NCI-H187 treated with DMSO at 0.1 percent for 48 hours (cell line): ENCODE measurements around the gene ARHGAP24.
A peak's percentile ranks its signal among the peaks of the same experiment; 100 is the strongest.
"Not testable (repeated sequence)": the region's sequence is repeated elsewhere in the genome, so short reads cannot be mapped to it uniquely, and the experiment has no call there.

Experiments used
- DNase-seq: peaks from one replicate; lab custom pipeline; 2025; lab: John Stamatoyannopoulos, UW

Gene ARHGAP24

GRCh38 chr4:86015412-86016350 lies 540.7 kb downstream of the ARHGAP24 start:
- DNase-seq, result no peak

GRCh38 chr4:86019362-86019761 lies 544.4 kb downstream of the ARHGAP24 start:
- DNase-seq, result no peak

GRCh38 chr4:86019906-86020305 lies 545.0 kb downstream of the ARHGAP24 start:
- no peak for DNase-seq

- DNase-seq, result not testable (repeated sequence)
These were observed 546.7 kb downstream of the ARHGAP24 start for GRCh38 chr4:86021671-86022070.

DNA sequence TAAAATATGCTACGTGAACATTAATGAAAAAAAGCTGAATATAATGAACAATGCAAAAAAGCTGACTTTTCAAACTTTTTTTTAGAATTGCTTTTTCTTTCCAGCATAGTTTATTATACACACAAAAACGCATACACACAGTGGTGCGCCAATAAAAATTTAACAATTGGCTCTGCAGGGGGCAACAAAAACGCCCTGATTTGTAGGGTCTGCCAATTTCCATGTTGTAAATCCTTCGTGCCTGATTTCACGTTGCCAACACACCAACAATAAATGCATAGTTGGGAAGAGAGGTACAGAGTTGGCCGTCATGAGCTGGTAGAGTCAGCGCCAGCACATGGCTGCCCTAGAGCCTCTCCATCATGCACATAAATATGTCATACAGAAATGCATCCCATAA lies 551.8 kb downstream of the ARHGAP24 start:
- DNase-seq, result no peak

- no peak for DNase-seq
These were observed 557.0 kb downstream of the ARHGAP24 start for GRCh38 chr4:86031927-86032326.

GRCh38 chr4:86032476-86033022 lies 557.6 kb downstream of the ARHGAP24 start:
- DNase-seq, result no peak

GRCh38 chr4:86033171-86033570 lies 558.2 kb downstream of the ARHGAP24 start:
- no peak for DNase-seq

- DNase-seq, result no peak
These were observed 559.7 kb downstream of the ARHGAP24 start for GRCh38 chr4:86034616-86035015.

GRCh38 chr4:86035688-86036087 lies 560.7 kb downstream of the ARHGAP24 start:
- no peak for DNase-seq

DNA sequence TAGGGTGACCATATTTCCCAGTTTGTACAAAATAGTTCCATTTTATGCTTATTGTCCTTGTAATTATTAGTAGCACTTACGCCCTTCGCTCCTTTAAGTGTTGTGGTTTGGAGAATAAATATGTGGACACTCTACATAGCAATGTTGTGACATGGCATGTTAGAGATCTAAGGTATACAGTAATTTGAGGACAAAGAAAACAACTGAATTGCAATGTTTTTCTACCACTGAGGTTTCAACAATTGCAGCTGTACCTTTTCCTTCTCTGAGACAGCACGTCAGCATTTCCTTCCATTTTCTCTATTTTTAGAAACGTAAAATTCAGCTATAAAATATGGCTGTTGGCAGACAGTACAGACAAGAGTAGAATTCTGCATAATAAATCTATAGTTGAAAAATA lies 561.8 kb downstream of the ARHGAP24 start:
- no peak for DNase-seq

GRCh38 chr4:86038037-86038436 lies 563.1 kb downstream of the ARHGAP24 start:
- no peak for DNase-seq

DNA sequence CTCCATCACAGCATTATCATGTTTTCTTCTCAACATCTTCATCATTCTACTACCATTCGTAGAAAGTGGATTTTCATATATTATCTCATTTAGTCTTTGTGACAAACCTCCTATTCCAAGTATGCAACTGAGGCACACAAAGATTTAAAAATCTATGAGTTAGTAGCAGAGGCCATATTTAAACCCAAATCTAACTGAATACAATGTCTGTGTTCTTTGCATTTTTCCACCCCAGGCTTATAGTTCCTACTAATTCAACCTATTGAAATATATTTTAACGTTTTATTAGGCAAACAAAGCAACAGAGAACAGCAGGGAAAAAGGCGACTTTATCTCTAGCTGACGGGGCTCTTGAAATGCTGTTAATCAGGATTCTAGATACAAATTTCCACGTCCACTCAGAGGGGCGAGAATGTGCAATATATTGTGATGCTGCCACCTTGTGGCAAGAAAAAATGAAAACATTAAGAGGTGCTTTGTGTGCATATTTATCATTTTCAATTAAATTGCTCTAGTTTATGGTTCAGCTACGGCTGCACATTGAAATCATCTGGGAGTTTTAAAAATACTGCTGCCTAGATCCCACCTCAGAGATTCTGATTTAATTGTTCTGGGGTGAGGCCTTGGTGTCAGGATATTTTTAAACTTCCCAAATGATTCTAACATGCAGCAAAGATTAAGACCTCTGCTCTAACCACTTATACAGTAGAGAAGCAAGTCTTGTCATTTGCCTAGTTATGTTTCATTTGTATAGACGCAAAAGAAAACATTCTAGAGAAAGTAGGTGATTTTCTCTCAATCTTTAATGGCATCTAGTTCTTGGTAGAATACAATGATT lies 569.0 kb downstream of the ARHGAP24 start:
- no peak for DNase-seq

- peak; percentile 18 for DNase-seq
These were observed 569.6 kb downstream of the ARHGAP24 start for GRCh38 chr4:86044593-86044985.

DNA sequence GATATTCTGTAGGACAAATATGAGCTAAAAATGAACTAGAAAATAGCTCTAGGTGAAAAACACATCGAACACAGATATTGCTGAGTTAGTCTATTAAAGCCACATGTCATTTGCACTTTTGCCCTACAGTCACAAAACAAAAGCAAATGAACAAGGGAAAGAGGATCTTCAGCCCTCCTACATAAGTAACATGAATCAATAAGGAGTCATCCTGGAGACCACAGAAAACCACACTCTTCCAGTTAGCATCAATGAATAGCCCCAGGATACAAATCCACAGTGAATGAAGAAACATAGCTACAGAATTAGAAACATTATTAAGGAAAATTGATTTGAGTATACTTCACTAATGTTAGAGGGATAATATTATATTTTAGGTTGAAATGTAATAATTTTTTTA lies 573.5 kb downstream of the ARHGAP24 start:
- DNase-seq, result no peak

DNA sequence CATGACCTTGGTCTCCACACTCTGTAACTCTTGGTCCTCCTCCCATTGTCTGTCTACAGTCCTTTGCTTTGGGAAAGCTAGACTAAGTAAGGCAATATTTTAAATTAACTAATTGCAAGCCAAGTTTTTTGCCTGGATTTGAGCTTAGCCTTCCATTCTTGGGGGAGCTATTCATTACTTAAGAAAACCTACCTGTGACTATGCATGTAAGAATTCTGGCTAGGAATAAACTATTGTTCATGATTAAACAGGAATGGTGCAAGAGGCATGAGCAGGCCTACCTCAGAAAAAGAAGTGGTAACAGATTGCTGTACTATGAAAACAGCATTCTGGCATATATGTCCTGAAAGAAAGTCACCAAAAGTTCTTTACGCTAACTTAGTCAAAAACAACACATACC lies 575.5 kb downstream of the ARHGAP24 start:
- DNase-seq, result no peak
